GM12891 (cell line): ENCODE data around the gene DIPK2B. TPM values are rescaled to one million over a fixed set of nuclear protein-coding genes. Genes with fewer than 3 reads are reported as not detected.

Experiments
- DNase-seq: peaks from one replicate; pipeline ENCODE4 v3.0.0; 2011; ENCODE audit warnings: low spot score; ENCODE audit not compliant: insufficient read length
- FAIRE-seq: peaks from 2 replicates; lab custom pipeline; 2011; peaks lifted over from hg19 to GRCh38; lab: Jason Lieb, UNC
- PAX5 ChIP-seq: IDR thresholded peaks from 2 replicates; pipeline ENCODE4 v1.6.1; 2011; ENCODE audit warnings: low read length, moderate library complexity, mild to moderate bottlenecking; ENCODE audit not compliant: insufficient read depth, severe bottlenecking
- POLR2A ChIP-seq: IDR thresholded peaks from 2 replicates; pipeline ENCODE4 v1.6.1; 2011; ENCODE audit warnings: low read depth, low read length, control low read depth
- POLR2AphosphoS5 ChIP-seq: IDR thresholded peaks from 2 replicates; pipeline ENCODE4 v1.6.1; 2011; ENCODE audit warnings: low read depth, low read length, control low read depth
- POU2F2 ChIP-seq: IDR thresholded peaks from 2 replicates; pipeline ENCODE4 v1.6.1; 2011; ENCODE audit warnings: low read depth, mild to moderate bottlenecking, control low read depth, low read length, moderate library complexity
- SPI1 ChIP-seq: IDR thresholded peaks from 2 replicates; pipeline ENCODE4 v1.6.1; 2011; ENCODE audit warnings: low read depth, low read length, control low read depth
- TAF1 ChIP-seq: IDR thresholded peaks from 2 replicates; pipeline ENCODE4 v1.6.1; 2011; ENCODE audit warnings: low read depth, low read length, control low read depth
- polyA plus RNA-seq: library from polyadenylated mRNA; unstranded; fragments of >200 nt; gene quantifications from one replicate; pipeline ENCODE4 v1.2.1, GENCODE V29; 2012; ENCODE audit warnings: low read depth, missing spikeins, inconsistent platforms; ENCODE audit not compliant: missing spikeins

Gene DIPK2B
- polyA plus RNA-seq, result not detected

- DNase-seq (no peak), FAIRE-seq (no peak)
- TF ChIP-seq POU2F2 (no peak), TAF1 (no peak), SPI1 (no peak), POLR2AphosphoS5 (no peak), PAX5 (no peak), POLR2A (no peak)
Observed at GRCh38 chrX:45200741-45201234, at the start of gene DIPK2B. TSS of gene DIPK2B (minus strand) at chrX:45200876. CDS start at chrX:45200826, 50 bp downstream.

- FAIRE-seq, result no peak
- TF ChIP-seq TAF1 (no peak), POLR2A (no peak), POLR2AphosphoS5 (no peak), SPI1 (no peak)
- DNase-seq, result no peak
Observed at GRCh38 chrX:45240301-45240700, 39.6 kb upstream of the DIPK2B start.

GRCh38 chrX:45238489-45238888 lies 37.8 kb upstream of the DIPK2B start:
- no peak for TF ChIP-seq PAX5
- no peak for TF ChIP-seq POLR2A
- TF ChIP-seq POLR2AphosphoS5, result no peak
- TF ChIP-seq SPI1, result no peak
- no peak for TF ChIP-seq TAF1
- no peak for TF ChIP-seq POU2F2
- FAIRE-seq (no peak), DNase-seq (no peak)

GRCh38 chrX:45233531-45233930 lies 32.9 kb upstream of the DIPK2B start:
- FAIRE-seq (no peak), DNase-seq (no peak)
- no peak for TF ChIP-seq SPI1
- TF ChIP-seq PAX5, result no peak
- TF ChIP-seq POLR2A, result no peak
- no peak for TF ChIP-seq POU2F2
- no peak for TF ChIP-seq POLR2AphosphoS5
- TF ChIP-seq TAF1, result no peak

GRCh38 chrX:45232139-45232538 lies 31.5 kb upstream of the DIPK2B start:
- DNase-seq (no peak), FAIRE-seq (no peak)
- no peak for TF ChIP-seq POU2F2
- no peak for TF ChIP-seq POLR2AphosphoS5
- no peak for TF ChIP-seq POLR2A
- no peak for TF ChIP-seq TAF1
- TF ChIP-seq SPI1, result no peak
- no peak for TF ChIP-seq PAX5

GRCh38 chrX:45230410-45230809 lies 29.7 kb upstream of the DIPK2B start:
- FAIRE-seq (no peak), DNase-seq (no peak)
- TF ChIP-seq POLR2A (no peak), TAF1 (no peak), POLR2AphosphoS5 (no peak), SPI1 (no peak), POU2F2 (no peak), PAX5 (no peak)

- TF ChIP-seq PAX5 (no peak), POLR2A (no peak), SPI1 (no peak), TAF1 (no peak), POU2F2 (no peak), POLR2AphosphoS5 (no peak)
- DNase-seq (no peak), FAIRE-seq (no peak)
Observed at GRCh38 chrX:45229348-45229747, 28.7 kb upstream of the DIPK2B start.

GRCh38 chrX:45228126-45228525 lies 27.4 kb upstream of the DIPK2B start:
- TF ChIP-seq POLR2AphosphoS5 (no peak), SPI1 (no peak), PAX5 (no peak), TAF1 (no peak), POU2F2 (no peak), POLR2A (no peak)
- FAIRE-seq (no peak), DNase-seq (no peak)

GRCh38 chrX:45208121-45208856 lies 7.6 kb upstream of the DIPK2B start:
- FAIRE-seq (no peak), DNase-seq (no peak)
- TF ChIP-seq TAF1 (no peak), PAX5 (no peak), POLR2A (no peak), POLR2AphosphoS5 (no peak), SPI1 (no peak), POU2F2 (no peak)

GRCh38 chrX:45202171-45202570 lies 1.5 kb upstream of the DIPK2B start:
- no peak for DNase-seq
- no peak for FAIRE-seq
- TF ChIP-seq POLR2A, result no peak
- no peak for TF ChIP-seq POU2F2
- TF ChIP-seq PAX5, result no peak
- no peak for TF ChIP-seq POLR2AphosphoS5
- TF ChIP-seq TAF1, result no peak
- no peak for TF ChIP-seq SPI1
